Activated CD4-positive, alpha-beta T cell treated with anti-CD3 and anti-CD28 coated beads, Interleukin-2, amount 50 U/mL, for 16 hours (primary cell): ENCODE results near the gene CENPN.
A peak's percentile ranks its signal among the peaks of the same experiment; 100 is the strongest.

Experiments
- DNase-seq: peaks from one replicate; pipeline ENCODE4 v3.0.0-alpha.2; 2020

CENPN gene

GRCh38 chr16:81035975-81036750, 29.1 kb downstream of the CENPN start:
- DNase-seq, result peak; percentile 36

- peak; percentile 5 for DNase-seq
Observed at GRCh38 chr16:81036751-81037350, 29.8 kb downstream of the CENPN start.

- DNase-seq, result no peak
Observed at GRCh38 chr16:81040131-81040530, 33.1 kb downstream of the CENPN start.

GRCh38 chr16:81040842-81041241, 33.8 kb downstream of the CENPN start:
- no peak for DNase-seq

- no peak for DNase-seq
Observed at GRCh38 chr16:81041696-81042095, 34.7 kb downstream of the CENPN start.

- no peak for DNase-seq
Observed at GRCh38 chr16:81042821-81043220, 35.8 kb downstream of the CENPN start.

- no peak for DNase-seq
Observed at GRCh38 chr16:81053761-81054160, 46.7 kb downstream of the CENPN start.

GRCh38 chr16:81060576-81061306, 53.7 kb downstream of the CENPN start:
- no peak for DNase-seq

GRCh38 chr16:81061307-81061640, 54.3 kb downstream of the CENPN start:
- DNase-seq, result no peak

- DNase-seq, result no peak
Observed at GRCh38 chr16:81061871-81062608, 55.0 kb downstream of the CENPN start.

- DNase-seq, result no peak
Observed at GRCh38 chr16:81066681-81067080, 59.7 kb downstream of the CENPN start.

GRCh38 chr16:81067166-81067565, 60.2 kb downstream of the CENPN start:
- no peak for DNase-seq

GRCh38 chr16:81069063-81069462, 62.0 kb downstream of the CENPN start:
- DNase-seq, result no peak

GRCh38 chr16:81070979-81071378, 64.0 kb downstream of the CENPN start:
- no peak for DNase-seq

- DNase-seq, result no peak
Observed at GRCh38 chr16:81071805-81072204, 64.8 kb downstream of the CENPN start.

- no peak for DNase-seq
Observed at GRCh38 chr16:81073560-81074330, 66.7 kb downstream of the CENPN start.

GRCh38 chr16:81076566-81077075, 69.6 kb downstream of the CENPN start:
- DNase-seq, result peak; percentile 92

GRCh38 chr16:81077076-81077940, 70.3 kb downstream of the CENPN start, which contains the start of gene C16orf46:
Gene C16orf46, minus strand, starts transcription at chr16:81077238. Its CDS starts 13,283 bp downstream, at chr16:81063955.
- DNase-seq, result peak; percentile 97

GRCh38 chr16:81080233-81080632, 73.2 kb downstream of the CENPN start:
- no peak for DNase-seq

GRCh38 chr16:81081014-81081413, 74.0 kb downstream of the CENPN start:
- DNase-seq, result no peak
